H9 (cell line): Measurements from ENCODE around the gene SEPTIN2. TPM values are rescaled to one million over a fixed set of nuclear protein-coding genes. Genes with fewer than 3 reads are reported as not detected.
"Not testable (repeated sequence)": the region's sequence is repeated elsewhere in the genome, so short reads cannot be mapped to it uniquely, and the experiment has no call there.

ENCODE experiments used
- DNase-seq: peaks from one replicate; pipeline ENCODE4 v3.0.0-alpha.2; 2017
- H2AFZ ChIP-seq: one replicate; pipeline ENCODE4 v1.6.1; 2013; ENCODE audit warnings: mild to moderate bottlenecking, low read length, control low read depth, moderate library complexity
- H2AK5ac ChIP-seq: 2 replicates; pipeline ENCODE4 v1.6.1; 2013; ENCODE audit warnings: low read length, control low read depth, mixed read lengths; ENCODE audit not compliant: insufficient read length
- H2BK120ac ChIP-seq: one replicate; pipeline ENCODE4 v1.6.1; 2013; ENCODE audit warnings: low read depth, mild to moderate bottlenecking, low read length, control low read depth, inconsistent platforms; ENCODE audit not compliant: poor library complexity, severe bottlenecking
- H2BK12ac ChIP-seq: 2 replicates; pipeline ENCODE4 v1.6.1; 2013; ENCODE audit warnings: low read length, control low read depth, mixed read lengths, low read depth; ENCODE audit not compliant: insufficient read length
- H2BK15ac ChIP-seq: 2 replicates; pipeline ENCODE4 v1.6.1; 2013; ENCODE audit warnings: low read depth, low read length, control low read depth
- H2BK20ac ChIP-seq: one replicate; pipeline ENCODE4 v1.6.1; 2013; ENCODE audit warnings: low read depth, mild to moderate bottlenecking, low read length, control low read depth, inconsistent platforms; ENCODE audit not compliant: poor library complexity, severe bottlenecking
- H2BK5ac ChIP-seq: 2 replicates; pipeline ENCODE4 v1.6.1; 2013; ENCODE audit warnings: low read length, control low read depth, mixed read lengths; ENCODE audit not compliant: insufficient read length
- H3K14ac ChIP-seq: 2 replicates; pipeline ENCODE4 v1.6.1; 2013; ENCODE audit warnings: low read length, control low read depth; ENCODE audit not compliant: insufficient read depth
- H3K18ac ChIP-seq: 2 replicates; pipeline ENCODE4 v1.6.1; 2013; ENCODE audit warnings: low read depth, mild to moderate bottlenecking, mixed read lengths, low read length, control low read depth; ENCODE audit not compliant: insufficient read length
- H3K23ac ChIP-seq: 2 replicates; pipeline ENCODE4 v1.6.1; 2013; ENCODE audit warnings: low read length, control low read depth, mixed read lengths, low read depth; ENCODE audit not compliant: insufficient read length
- H3K23me2 ChIP-seq: 2 replicates; pipeline ENCODE4 v1.6.1; 2013; ENCODE audit warnings: low read depth, mild to moderate bottlenecking, mixed read lengths, low read length, control low read depth; ENCODE audit not compliant: insufficient read length, poor library complexity, severe bottlenecking
- H3K27ac ChIP-seq: 2 replicates; pipeline ENCODE4 v1.5.1; 2013; ENCODE audit warnings: low read length, control low read depth, mixed read lengths, low read depth; ENCODE audit not compliant: insufficient read length
- H3K27me3 ChIP-seq: 2 replicates; pipeline ENCODE4 v1.6.1; 2013; ENCODE audit warnings: low read length, control low read depth, inconsistent platforms; ENCODE audit not compliant: insufficient read depth
- H3K4ac ChIP-seq: 2 replicates; pipeline ENCODE4 v1.6.1; 2013; ENCODE audit warnings: low read depth, mild to moderate bottlenecking, control low read depth, inconsistent platforms, low read length, moderate library complexity
- H3K4me1 ChIP-seq: 2 replicates; pipeline ENCODE4 v1.6.1; 2013; ENCODE audit warnings: low read length, control low read depth, inconsistent platforms; ENCODE audit not compliant: insufficient read depth
- H3K4me2 ChIP-seq: 2 replicates; pipeline ENCODE4 v1.6.1; 2013; ENCODE audit warnings: low read length, control low read depth, mixed read lengths; ENCODE audit not compliant: insufficient read length, insufficient read depth
- H3K56ac ChIP-seq: 2 replicates; pipeline ENCODE4 v1.6.1; 2013; ENCODE audit warnings: low read depth, mild to moderate bottlenecking, mixed read lengths, low read length, control low read depth; ENCODE audit not compliant: insufficient read length
- H3K79me1 ChIP-seq: 2 replicates; pipeline ENCODE4 v1.6.1; 2013; ENCODE audit warnings: low read depth, mild to moderate bottlenecking, moderate library complexity, low read length, control low read depth, inconsistent platforms; ENCODE audit not compliant: insufficient read depth, poor library complexity, severe bottlenecking
- H3K79me2 ChIP-seq: 2 replicates; pipeline ENCODE4 v1.6.1; 2013; ENCODE audit warnings: low read length, control low read depth, inconsistent platforms; ENCODE audit not compliant: insufficient read depth
- H3K9ac ChIP-seq: 2 replicates; pipeline ENCODE4 v1.6.1; 2013; ENCODE audit warnings: low read length, control low read depth, mixed read lengths; ENCODE audit not compliant: insufficient read length; ENCODE audit errors: extremely low read depth
- H3K9me3 ChIP-seq: one replicate; pipeline ENCODE4 v1.6.1; 2013; ENCODE audit warnings: low read depth, low read length, inconsistent platforms; ENCODE audit not compliant: control insufficient read depth
- H3T11ph ChIP-seq: one replicate; pipeline ENCODE4 v1.6.1; 2013; ENCODE audit warnings: mild to moderate bottlenecking, low read length, control low read depth, inconsistent platforms
- H4K20me1 ChIP-seq: one replicate; pipeline ENCODE4 v1.6.1; 2013; ENCODE audit not compliant: control insufficient read depth, insufficient read length, insufficient read depth
- H4K5ac ChIP-seq: 2 replicates; pipeline ENCODE4 v1.6.1; 2013; ENCODE audit warnings: low read depth, mild to moderate bottlenecking, mixed read lengths, low read length, control low read depth; ENCODE audit not compliant: insufficient read length
- H4K8ac ChIP-seq: replicated peaks from 2 replicates; pipeline ENCODE4 v1.6.1; 2013; ENCODE audit warnings: low read length, control low read depth, mixed read lengths, low read depth; ENCODE audit not compliant: insufficient read length
- H4K91ac ChIP-seq: 2 replicates; pipeline ENCODE4 v1.6.1; 2013; ENCODE audit warnings: low read depth, mild to moderate bottlenecking, moderate library complexity, mixed read lengths, low read length, control low read depth; ENCODE audit not compliant: insufficient read length
- H3K27ac Mint-ChIP-seq, 3 experiments: 2 replicates in 2 of 3; 3 replicates in 1 of 3; pipeline ENCODE4 v1.8.0; 2020 to 2021; ENCODE audit warnings: mixed read lengths in 3 of 3, mild to moderate bottlenecking in 1 of 3, moderate library complexity in 1 of 3
- H3K27me3 Mint-ChIP-seq: 2 replicates; pipeline ENCODE4 v1.8.0; 2021; ENCODE audit warnings: low read depth, mild to moderate bottlenecking, moderate library complexity, mixed read lengths
- H3K36me3 Mint-ChIP-seq, 3 experiments: 2 replicates in 2 of 3; 3 replicates in 1 of 3; pipeline ENCODE4 v1.8.0; 2020 to 2021; ENCODE audit warnings: low read depth in 3 of 3, mixed read lengths in 3 of 3; ENCODE audit not compliant: insufficient read depth in 1 of 3
- H3K4me1 Mint-ChIP-seq, 2 experiments: 2 replicates each; pipeline ENCODE4 v1.8.0; 2020; ENCODE audit warnings: mixed read lengths in 2 of 2
- H3K4me3 Mint-ChIP-seq, 2 experiments: 2 replicates in 1 of 2; 3 replicates in 1 of 2; pipeline ENCODE4 v1.8.0; 2020 to 2021; ENCODE audit warnings: mild to moderate bottlenecking in 2 of 2, mixed read lengths in 2 of 2, moderate library complexity in 1 of 2
- H3K9me3 Mint-ChIP-seq, 2 experiments: 2 replicates in 1 of 2; 3 replicates in 1 of 2; pipeline ENCODE4 v1.8.0; 2020; ENCODE audit warnings: mild to moderate bottlenecking in 2 of 2, mixed read lengths in 2 of 2, moderate library complexity in 1 of 2
- CTCF ChIP-seq: fragments of 200-600 bp; sonication (generic); conservative IDR thresholded peaks from 3 replicates; pipeline ENCODE4 v1.8.0; 2021; ENCODE audit warnings: antibody characterized with exemption, mild to moderate bottlenecking
- WGBS: extraction: QIAGEN DNeasy Blood & Tissue Kit; methylation state at CpG from one replicate; pipeline ENCODE4 v1.1.7; 2013; ENCODE audit warnings: missing lambda C conversion rate, low lambda C conversion rate, mixed read lengths; ENCODE audit not compliant: insufficient read length; ENCODE audit errors: extremely low coverage; 5-methylcytosine and 5-hydroxymethylcytosine counted together
- total RNA-seq: library from RNA; stranded (reverse); gene quantifications from 2 replicates; pipeline ENCODE4 v1.2.1, GENCODE V29; 2021

Gene SEPTIN2
- total RNA-seq, 1 experiment from 2014 or later = 385 TPM

DNA sequence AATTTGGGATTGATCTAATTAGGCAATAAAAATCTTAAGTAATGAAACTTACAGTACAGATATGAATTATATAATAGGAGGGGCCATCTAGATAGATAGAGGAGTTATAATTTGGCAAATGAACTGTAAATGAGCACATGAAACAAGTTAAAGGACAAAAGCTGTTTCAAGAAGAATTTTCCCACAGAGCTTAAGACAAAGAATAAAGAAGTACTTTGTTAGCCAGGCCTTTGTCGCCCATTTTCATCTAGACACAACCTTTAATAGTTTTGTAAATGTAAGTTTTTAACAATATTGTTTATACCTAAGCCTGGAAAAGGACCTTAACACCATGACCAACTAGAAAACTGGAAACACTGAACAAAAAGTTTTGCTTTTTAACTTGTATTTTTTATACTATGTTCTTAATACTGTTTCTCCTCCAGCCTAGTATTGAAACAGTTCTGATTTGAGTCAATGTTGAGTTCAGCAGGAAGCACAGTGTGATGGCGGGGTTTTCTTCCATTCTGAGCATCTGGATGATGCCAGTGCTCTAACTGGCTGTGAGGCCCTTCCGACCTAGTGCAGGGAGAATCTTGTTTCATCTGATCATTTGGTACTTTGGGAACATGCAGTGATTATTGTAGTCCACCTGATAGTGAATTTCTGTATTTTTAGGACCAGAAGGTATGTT is 77.9 kb downstream of the SEPTIN2 start:
- Mint-ChIP-seq H3K4me3 (no peak overlapping the region), H3K4me1 (peaks cover 10 to 12% of the 10 kb centered on the region in 2 experiments), H3K27me3 (no peaks in the 10 kb centered on the region)

DNA sequence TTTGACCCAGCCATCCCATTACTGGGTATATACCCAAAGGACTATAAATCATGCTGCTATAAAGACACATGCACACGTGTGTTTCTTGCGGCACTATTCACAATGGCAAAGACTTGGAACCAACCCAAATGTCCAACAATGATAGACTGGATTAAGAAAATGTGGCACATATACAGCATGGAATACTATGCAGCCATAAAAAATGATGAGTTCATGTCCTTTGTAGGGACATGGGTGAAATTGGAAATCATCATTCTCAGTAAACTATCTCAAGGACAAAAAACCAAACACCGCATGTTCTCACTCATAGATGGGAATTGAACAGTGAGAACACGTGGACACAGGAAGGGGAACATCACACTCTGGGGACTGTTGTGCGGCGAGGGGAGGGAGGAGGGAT is 81.1 kb downstream of the SEPTIN2 start:
- WGBS = no CpG with 5 or more reads among the region's 6 CpGs
- not testable (repeated sequence) for H3K27ac Mint-ChIP-seq, H3K9me3 Mint-ChIP-seq, H3K23ac ChIP-seq, H2BK20ac ChIP-seq, H3K4me3 Mint-ChIP-seq, H3K79me1 ChIP-seq, H3K14ac ChIP-seq, H3K4me1 Mint-ChIP-seq, H4K91ac ChIP-seq, H2AK5ac ChIP-seq, H4K8ac ChIP-seq, H3K23me2 ChIP-seq, H2BK15ac ChIP-seq, H2BK5ac ChIP-seq, H3K4me2 ChIP-seq, H3K56ac ChIP-seq, H2BK120ac ChIP-seq, H3K27ac ChIP-seq, H3K36me3 Mint-ChIP-seq, H3K4me1 ChIP-seq, H3K4ac ChIP-seq, H3K9ac ChIP-seq, H3K27me3 Mint-ChIP-seq, H4K20me1 ChIP-seq, H3K18ac ChIP-seq, DNase-seq, H3T11ph ChIP-seq, H2AFZ ChIP-seq, H2BK12ac ChIP-seq, H3K9me3 ChIP-seq, H3K27me3 ChIP-seq, H4K5ac ChIP-seq, H3K79me2 ChIP-seq

More for the DNA sequence above, 77.9 kb downstream of the SEPTIN2 start:
- no peak overlapping the region for H3K14ac ChIP-seq
- no peak overlapping the region for H3K18ac ChIP-seq
- H4K5ac ChIP-seq = no peak overlapping the region
- WGBS = no CpG with 5 or more reads among the region's 3 CpGs
- peaks cover 3% of the 10 kb centered on the region for H3K79me1 ChIP-seq
- no peak overlapping the region for H2BK20ac ChIP-seq
- H2BK15ac ChIP-seq = no peak overlapping the region
- no peak overlapping the region for H2BK5ac ChIP-seq
- H3T11ph ChIP-seq = no peak overlapping the region
- no peaks in the 10 kb centered on the region for H3K79me2 ChIP-seq
- H4K20me1 ChIP-seq = no peaks in the 10 kb centered on the region
- peak overlapping the region in 2 of 3 experiments; percentile 40 to 49; a peak in 3 of 7 replicates for H3K27ac Mint-ChIP-seq
- no peak overlapping the region for H2AK5ac ChIP-seq
- H3K23ac ChIP-seq = no peak overlapping the region
- no peak overlapping the region for H2BK12ac ChIP-seq
- DNase-seq = no peak
- H2BK120ac ChIP-seq = no peak overlapping the region
- H3K9ac ChIP-seq = no peak overlapping the region
- H3K9me3 Mint-ChIP-seq = no peaks in the 10 kb centered on the region
- no peaks in the 10 kb centered on the region for H3K9me3 ChIP-seq
- no peak overlapping the region for H3K56ac ChIP-seq
- H3K36me3 Mint-ChIP-seq = peaks cover 4 to 9% (median 8%) of the 10 kb centered on the region in 3 experiments; a peak in 4 of 7 replicates
- no peak overlapping the region for H4K91ac ChIP-seq
- no peaks in the 10 kb centered on the region for H3K4me1 ChIP-seq
- no peak for TF ChIP-seq CTCF
- no peaks in the 10 kb centered on the region; the same call in 1 of the 2 replicates for H3K27me3 ChIP-seq
- H2AFZ ChIP-seq = no peak overlapping the region
- no peak overlapping the region for H3K27ac ChIP-seq
- H3K23me2 ChIP-seq = no peaks in the 10 kb centered on the region
- H3K4me2 ChIP-seq = no peak overlapping the region
- no peak overlapping the region for H4K8ac ChIP-seq
- no peak overlapping the region for H3K4ac ChIP-seq
